ENCODE measurements around the gene CPEB2.

The CPEB2 gene

DNA sequence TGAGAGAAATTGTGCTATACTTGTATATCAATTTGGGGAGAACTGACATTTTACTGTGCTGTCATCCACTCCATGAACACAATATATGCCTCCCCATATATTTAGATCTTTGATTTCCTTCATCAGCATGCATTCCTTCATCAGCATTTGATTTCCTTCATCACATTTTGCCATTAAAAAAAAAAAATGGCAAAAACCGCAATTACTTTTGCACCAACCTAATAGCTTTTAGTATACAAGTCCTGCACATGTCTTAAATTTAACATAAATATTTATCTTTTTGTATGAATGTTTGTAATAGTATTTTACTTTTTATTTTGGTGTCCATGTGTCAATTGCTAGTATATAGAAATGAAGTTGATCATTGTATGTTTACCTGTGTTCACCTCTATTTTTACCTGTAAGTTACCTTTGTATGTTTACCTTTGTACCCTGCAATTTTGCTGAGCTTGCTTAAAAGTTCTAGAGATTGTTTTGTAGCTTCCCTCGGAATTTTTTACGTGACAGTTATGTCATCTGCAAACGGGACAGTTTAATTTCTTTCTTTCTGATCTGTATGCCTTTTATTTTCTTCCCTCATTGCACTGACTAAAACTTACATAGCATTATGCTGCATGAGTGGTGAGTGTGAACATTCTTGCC is 86.2 kb downstream of the CPEB2 start:
- Mint-ChIP-seq H3K9me3 (peaks cover 9% of the 10 kb centered on the region), H3K4me3 (no peak overlapping the region), H3K27ac (no peak overlapping the region), H3K27me3 (peaks cover 6% of the 10 kb centered on the region), H3K36me3 (no peaks in the 10 kb centered on the region), H3K4me1 (no peaks in the 10 kb centered on the region)
- ATAC-seq (ENCODE audit: low read depth) = no peak
- DNase-seq (ENCODE audit: low spot score in 2 of 2) = no peak

DNA sequence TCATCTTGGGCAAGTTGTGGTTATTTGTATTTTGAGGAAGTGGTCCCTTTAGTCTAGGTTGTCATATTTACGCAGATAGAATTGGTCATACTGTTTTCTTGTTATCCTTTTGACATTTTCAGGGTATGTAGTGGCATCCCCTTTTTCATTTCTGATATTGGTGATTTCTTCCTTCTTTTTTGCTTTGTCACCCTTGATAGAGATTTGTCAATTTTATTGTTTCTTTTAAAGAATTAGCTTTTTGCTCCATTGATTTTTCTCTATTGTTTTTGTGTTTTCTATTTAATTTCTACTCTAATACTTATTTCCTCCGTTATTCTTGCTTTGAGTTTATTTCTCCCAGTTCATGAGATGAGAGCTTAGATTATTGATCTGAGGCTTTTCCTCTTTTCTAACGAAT is 87.7 kb downstream of the CPEB2 start:
- H3K36me3 Mint-ChIP-seq = no peaks in the 10 kb centered on the region
- DNase-seq (ENCODE audit: low spot score in 2 of 2) (no peak), ATAC-seq (ENCODE audit: low read depth) (no peak)
- no peaks in the 10 kb centered on the region for H3K4me1 Mint-ChIP-seq
- no peak overlapping the region for H3K27ac Mint-ChIP-seq
- H3K9me3 Mint-ChIP-seq = peaks cover 9% of the 10 kb centered on the region
- H3K4me3 Mint-ChIP-seq = no peak overlapping the region
- peaks cover 6% of the 10 kb centered on the region for H3K27me3 Mint-ChIP-seq

DNA sequence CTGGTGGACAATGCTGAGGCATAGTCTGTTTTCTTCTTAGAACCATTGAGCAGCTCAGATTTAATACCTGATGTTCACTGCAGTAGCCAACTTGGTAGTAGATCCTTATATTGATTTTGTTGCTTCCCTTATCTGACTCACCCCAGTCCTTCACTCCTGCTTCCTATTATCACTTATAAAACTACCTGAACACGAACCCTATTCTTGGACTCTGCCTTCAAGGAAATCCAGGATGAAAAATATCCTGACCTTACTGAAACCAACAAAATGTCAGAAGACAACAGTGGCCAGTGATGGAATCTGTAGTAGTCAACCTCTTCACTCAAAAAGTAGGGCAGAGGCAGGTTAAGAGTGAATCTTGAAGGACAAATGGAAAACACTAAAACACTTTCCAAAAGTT is 98.1 kb downstream of the CPEB2 start:
- H3K9me3 Mint-ChIP-seq = peaks cover 4% of the 10 kb centered on the region
- H3K4me1 Mint-ChIP-seq = no peaks in the 10 kb centered on the region
- no peaks in the 10 kb centered on the region for H3K36me3 Mint-ChIP-seq
- ATAC-seq (ENCODE audit: low read depth) = no peak
- H3K27ac Mint-ChIP-seq = no peak overlapping the region
- no peak for DNase-seq (ENCODE audit: low spot score in 2 of 2)
- H3K4me3 Mint-ChIP-seq = no peak overlapping the region
- peaks cover 7% of the 10 kb centered on the region for H3K27me3 Mint-ChIP-seq

DNA sequence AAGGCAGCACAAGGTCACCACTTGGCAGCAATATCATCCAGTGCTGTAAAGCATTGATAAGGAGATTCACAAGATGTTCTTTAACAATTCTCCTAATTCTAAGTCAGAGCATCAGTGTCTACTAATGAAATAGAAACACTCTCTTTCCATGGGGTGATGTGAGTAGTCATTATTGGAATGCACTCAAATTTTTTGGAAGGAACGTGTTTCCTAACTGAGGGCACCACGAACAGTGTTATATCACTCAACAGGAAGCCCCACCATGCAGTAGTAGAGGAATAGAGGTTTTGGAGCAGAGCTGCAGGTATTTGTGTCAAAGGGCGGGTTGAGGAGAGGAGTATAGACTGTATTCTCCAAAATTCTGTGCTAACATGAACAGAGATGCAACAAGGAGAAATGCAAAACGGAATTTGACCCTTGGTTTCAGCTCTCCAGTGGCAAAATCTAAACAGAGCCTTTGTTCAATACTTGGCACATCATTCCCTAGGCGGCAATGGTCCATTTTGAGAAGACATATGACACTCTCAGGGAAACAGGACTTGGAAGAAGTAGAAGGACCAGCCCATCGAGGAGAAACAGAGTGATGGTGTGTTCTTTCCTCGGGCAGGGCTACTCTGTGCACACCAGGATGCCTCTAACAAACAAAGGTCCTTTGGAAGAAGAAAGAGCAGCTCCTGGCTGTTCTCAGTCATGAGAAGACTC is 98.9 kb downstream of the CPEB2 start:
- Mint-ChIP-seq H3K36me3 (no peaks in the 10 kb centered on the region), H3K9me3 (peaks cover 4% of the 10 kb centered on the region), H3K27ac (no peak overlapping the region), H3K4me3 (no peak overlapping the region), H3K4me1 (no peaks in the 10 kb centered on the region), H3K27me3 (peaks cover 7% of the 10 kb centered on the region)
- ATAC-seq (ENCODE audit: low read depth) = no peak
- no peak for DNase-seq (ENCODE audit: low spot score in 2 of 2)

DNA sequence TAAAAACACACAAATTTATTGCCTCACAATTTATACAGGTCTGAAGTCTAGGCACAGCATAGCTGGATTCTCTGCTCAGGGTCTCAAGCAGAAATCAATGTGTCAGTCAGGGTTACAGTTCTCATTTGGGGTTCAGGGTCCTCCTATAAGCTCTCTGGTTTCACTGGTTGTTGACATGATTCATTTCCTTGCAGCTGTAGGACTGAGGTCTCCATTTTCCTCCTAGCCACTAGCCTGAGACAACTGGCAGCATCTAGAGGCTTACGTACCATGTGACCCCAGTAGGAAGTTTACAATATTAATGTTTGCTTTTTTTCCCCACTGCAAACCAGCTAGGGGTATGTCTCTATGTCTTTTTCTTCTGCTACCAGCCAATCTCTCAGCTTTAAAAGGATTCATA is 102.5 kb downstream of the CPEB2 start:
- H3K9me3 Mint-ChIP-seq = no peaks in the 10 kb centered on the region
- no peak overlapping the region for H3K4me3 Mint-ChIP-seq
- no peak overlapping the region for H3K27ac Mint-ChIP-seq
- DNase-seq (ENCODE audit: low spot score in 2 of 2) = no peak
- H3K4me1 Mint-ChIP-seq = no peaks in the 10 kb centered on the region
- peaks cover 2% of the 10 kb centered on the region for H3K27me3 Mint-ChIP-seq
- ATAC-seq (ENCODE audit: low read depth) = no peak
- no peaks in the 10 kb centered on the region for H3K36me3 Mint-ChIP-seq

DNA sequence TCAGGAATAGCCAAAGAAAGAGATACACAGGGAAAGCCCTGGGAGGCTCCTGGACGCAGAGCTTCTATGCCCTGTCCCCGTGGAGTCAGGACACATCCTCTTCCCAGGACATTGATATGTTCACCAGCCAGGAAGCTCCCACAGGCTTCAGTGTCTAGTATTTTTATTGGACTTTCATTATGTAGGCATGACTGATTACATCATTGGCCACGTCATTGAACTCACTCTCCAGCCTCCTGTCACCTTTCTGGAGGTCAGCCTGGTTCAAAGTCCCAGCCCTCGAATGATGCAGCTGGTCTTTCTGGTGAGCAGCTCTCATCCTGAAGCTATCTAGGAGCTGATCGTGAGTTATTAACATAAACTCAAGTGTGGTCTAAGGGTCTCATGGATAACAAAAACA is 104.1 kb downstream of the CPEB2 start:
- Mint-ChIP-seq H3K27ac (no peak overlapping the region), H3K9me3 (no peaks in the 10 kb centered on the region), H3K27me3 (peaks cover under 1% of the 10 kb centered on the region), H3K36me3 (no peaks in the 10 kb centered on the region), H3K4me3 (no peak overlapping the region), H3K4me1 (no peaks in the 10 kb centered on the region)
- DNase-seq (ENCODE audit: low spot score in 2 of 2) = no peak
- ATAC-seq (ENCODE audit: low read depth) = no peak

DNA sequence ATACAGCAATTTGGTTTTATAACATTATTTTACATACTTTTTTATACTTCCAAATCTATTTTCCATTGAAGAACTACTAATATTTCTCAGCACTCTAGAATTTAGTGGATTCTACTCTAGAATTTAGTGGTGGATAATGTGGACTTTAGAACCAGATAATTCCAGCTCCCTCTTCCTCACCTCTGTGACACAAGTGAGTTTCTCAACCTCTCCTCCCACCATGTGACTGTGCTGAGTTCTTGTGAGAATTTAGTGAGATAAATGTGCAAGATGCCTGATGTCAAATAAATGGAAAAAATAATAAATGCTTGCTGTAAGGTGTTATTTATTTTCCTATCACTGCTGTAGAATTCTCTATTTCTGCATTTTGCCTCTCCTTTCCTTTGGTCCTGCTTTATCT is 107.3 kb downstream of the CPEB2 start:
- DNase-seq (ENCODE audit: low spot score in 2 of 2) (no peak), ATAC-seq (ENCODE audit: low read depth) (no peak)
- Mint-ChIP-seq H3K4me3 (no peak overlapping the region), H3K27ac (no peak overlapping the region), H3K27me3 (no peaks in the 10 kb centered on the region), H3K4me1 (no peaks in the 10 kb centered on the region), H3K9me3 (no peaks in the 10 kb centered on the region), H3K36me3 (no peaks in the 10 kb centered on the region)

DNA sequence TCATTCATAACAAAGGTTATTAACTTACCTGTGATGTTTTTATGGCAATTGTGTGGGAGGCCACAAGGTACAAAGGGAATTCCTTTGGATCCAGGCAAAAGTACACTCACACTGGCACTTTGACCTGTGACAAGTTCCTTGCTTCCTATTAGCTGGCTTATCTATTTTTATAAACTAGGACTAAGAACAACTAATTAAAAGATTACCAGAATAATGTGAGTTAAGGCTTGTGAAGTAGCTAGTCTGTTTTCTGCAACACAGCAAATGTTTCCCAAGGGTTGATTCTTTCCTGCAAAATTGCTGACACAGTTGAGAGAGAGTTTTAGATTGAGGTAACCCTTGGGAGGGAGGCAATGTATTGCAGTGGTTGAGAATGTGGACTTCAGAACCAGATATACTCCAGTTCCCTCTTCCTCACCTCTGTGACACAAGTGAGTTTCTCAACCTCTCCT is 107.9 kb downstream of the CPEB2 start:
- Mint-ChIP-seq H3K4me3 (no peak overlapping the region), H3K36me3 (no peaks in the 10 kb centered on the region), H3K4me1 (no peaks in the 10 kb centered on the region), H3K27ac (no peak overlapping the region), H3K9me3 (no peaks in the 10 kb centered on the region), H3K27me3 (no peaks in the 10 kb centered on the region)
- ATAC-seq (ENCODE audit: low read depth) (no peak), DNase-seq (ENCODE audit: low spot score in 2 of 2) (no peak)

DNA sequence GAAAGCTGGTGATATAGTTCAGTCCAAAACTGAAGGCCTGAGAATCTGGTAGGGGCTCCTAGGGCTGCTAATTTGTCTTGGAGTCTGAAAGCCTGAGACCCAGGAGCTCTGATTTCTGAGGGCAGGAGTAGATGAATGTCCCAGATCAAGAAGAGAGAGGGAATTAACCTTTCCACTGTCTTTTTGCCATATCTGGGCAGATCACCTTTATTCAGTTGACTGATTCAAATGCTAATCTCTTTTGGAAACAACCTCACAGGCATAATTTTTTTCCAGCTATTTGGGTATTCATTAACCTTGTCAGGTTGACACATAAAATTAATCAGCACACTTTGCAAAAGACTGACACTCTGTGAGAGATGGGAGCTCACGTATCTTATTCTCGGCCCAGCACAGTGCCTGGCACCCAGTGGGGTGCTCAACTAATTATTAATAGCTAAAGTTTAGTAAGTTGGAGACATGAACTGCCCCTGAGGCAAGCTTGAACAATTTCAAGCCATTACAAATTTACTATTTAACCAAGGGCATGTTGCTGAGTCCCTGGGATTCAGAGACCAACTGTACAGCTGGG is 114.3 kb downstream of the CPEB2 start:
- ATAC-seq (ENCODE audit: low read depth) (no peak), DNase-seq (ENCODE audit: low spot score in 2 of 2) (no peak)
- Mint-ChIP-seq H3K27me3 (peaks cover 6% of the 10 kb centered on the region), H3K4me1 (no peaks in the 10 kb centered on the region), H3K9me3 (peaks cover 8% of the 10 kb centered on the region), H3K27ac (no peak overlapping the region), H3K36me3 (no peaks in the 10 kb centered on the region), H3K4me3 (no peak overlapping the region)

DNA sequence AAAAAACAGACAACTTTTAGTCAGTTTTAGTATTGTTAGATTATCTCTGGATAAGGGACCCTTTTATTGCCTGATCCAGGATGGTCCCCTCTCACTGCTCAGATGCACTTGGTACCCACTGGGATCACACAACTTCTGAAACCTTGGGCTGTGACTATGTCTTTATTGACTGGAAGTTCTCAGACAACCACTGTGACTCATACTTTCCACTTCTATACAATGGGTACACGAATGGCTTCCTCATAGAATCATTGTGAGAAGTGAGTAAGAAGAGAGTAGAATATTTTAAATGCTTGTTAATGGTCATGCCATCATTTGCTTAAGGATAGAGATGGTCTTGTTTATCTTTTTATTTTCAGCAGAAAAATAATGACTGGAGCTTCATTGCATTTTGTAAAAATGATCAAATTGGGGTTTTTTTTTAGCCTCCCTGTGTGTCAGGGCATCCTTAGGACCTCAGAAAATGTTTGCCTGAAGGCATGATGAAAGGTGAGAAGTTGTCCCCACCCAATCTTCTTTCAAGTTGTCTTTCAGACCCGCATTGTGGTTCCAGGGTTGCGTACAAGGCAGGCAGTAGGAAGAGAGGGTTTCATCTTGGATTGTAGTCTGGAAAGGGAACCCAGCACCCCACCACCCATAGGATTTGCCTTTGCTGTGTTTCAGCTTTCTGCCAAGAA is 115.1 kb downstream of the CPEB2 start:
- DNase-seq (ENCODE audit: low spot score in 2 of 2) (no peak), ATAC-seq (ENCODE audit: low read depth) (no peak)
- no peaks in the 10 kb centered on the region for H3K4me1 Mint-ChIP-seq
- H3K4me3 Mint-ChIP-seq = no peak overlapping the region
- peaks cover 8% of the 10 kb centered on the region for H3K9me3 Mint-ChIP-seq
- peaks cover 6% of the 10 kb centered on the region for H3K27me3 Mint-ChIP-seq
- H3K36me3 Mint-ChIP-seq = no peaks in the 10 kb centered on the region
- H3K27ac Mint-ChIP-seq = no peak overlapping the region

DNA sequence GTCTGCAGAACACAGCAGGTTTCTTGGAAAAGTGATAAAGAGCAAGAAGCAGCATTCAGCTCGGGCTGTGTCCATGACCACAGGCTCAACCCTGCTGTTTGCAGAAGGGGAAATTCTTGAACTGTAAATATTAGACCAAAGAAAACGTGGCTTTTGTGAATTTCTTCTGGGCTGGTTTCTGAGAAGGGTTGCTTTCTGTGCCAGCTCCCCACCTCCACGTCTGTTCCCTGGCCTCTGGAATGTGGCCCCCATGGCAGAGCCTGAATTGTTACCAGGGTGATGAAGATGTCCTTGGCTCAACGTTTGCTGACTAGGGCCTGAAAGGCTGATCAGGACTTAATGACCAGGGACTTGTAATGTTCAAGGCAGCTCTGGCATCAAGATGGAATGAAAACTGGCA is 116.0 kb downstream of the CPEB2 start:
- H3K27ac Mint-ChIP-seq = no peak overlapping the region
- peaks cover 6% of the 10 kb centered on the region for H3K27me3 Mint-ChIP-seq
- peaks cover 8% of the 10 kb centered on the region for H3K9me3 Mint-ChIP-seq
- H3K4me3 Mint-ChIP-seq = no peak overlapping the region
- no peak for DNase-seq (ENCODE audit: low spot score in 2 of 2)
- ATAC-seq (ENCODE audit: low read depth) = no peak
- H3K4me1 Mint-ChIP-seq = no peaks in the 10 kb centered on the region
- H3K36me3 Mint-ChIP-seq = no peaks in the 10 kb centered on the region
